ENCODE results near the gene KNOP1.
"Not testable (repeated sequence)": the region's sequence is repeated elsewhere in the genome, so short reads cannot be mapped to it uniquely, and the experiment has no call there.

KNOP1 gene

DNA sequence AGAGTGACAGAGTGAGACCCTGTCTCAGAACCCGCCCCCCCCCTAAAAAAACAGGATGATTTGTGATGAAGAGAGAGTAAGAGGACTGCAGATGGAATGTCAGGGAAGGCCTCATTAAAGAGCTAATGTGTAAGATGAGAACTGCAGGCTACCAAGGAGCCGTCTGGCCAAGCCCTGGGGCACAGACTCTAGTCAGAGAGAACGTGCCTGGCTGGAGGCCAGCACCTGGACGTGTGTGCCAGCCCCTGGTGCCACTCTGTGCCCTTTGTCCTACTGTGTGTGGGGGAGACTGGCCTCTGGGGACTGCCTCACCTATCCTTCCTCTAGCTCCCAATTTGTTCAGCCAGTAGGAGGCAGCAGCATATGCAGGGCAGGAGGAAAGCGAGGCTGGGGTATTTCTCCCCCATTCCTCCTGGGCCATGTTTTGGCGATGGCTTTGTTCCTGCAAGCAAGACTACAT, 37.1 kb downstream of the KNOP1 start:
- FAIRE-seq = no peak

DNA sequence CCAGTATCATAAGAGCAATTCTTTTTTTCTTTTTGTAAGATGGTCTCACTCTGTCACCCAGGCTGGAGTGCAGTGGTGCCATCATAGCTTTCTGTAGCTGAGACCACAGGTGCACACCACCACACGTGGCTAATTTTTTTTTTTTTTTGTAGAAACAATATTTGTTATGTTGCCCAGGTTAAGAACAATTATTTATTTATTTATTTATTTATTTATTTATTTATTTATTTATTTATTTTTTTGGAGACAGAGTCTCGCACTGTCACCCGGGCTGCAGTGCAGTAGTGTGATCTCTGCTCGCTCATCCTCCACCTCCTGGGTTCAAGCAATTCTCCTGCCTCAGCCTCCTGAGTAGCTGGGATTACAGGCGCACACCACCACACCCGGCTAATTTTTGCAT, 38.7 kb downstream of the KNOP1 start:
- not testable (repeated sequence) for FAIRE-seq

DNA sequence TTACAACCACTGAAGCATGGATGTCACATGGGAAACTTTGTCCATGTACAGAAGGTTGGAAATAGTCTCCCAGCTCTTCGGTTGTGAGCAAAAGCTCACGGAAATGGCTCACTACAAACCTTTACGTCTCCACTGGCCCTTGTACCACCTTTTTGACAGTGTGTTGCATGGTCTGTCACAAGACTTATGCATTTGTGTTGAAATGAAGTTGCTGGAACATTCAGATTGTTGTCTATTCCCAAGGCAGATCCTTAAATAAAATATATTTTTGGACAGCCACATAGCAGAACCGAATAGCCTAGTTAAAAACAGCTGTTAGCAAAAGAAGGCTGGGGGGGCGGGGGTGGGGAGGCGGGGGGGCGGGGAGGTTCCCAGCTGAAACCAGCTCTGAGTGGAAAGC, 39.2 kb downstream of the KNOP1 start:
- no peak for FAIRE-seq

DNA sequence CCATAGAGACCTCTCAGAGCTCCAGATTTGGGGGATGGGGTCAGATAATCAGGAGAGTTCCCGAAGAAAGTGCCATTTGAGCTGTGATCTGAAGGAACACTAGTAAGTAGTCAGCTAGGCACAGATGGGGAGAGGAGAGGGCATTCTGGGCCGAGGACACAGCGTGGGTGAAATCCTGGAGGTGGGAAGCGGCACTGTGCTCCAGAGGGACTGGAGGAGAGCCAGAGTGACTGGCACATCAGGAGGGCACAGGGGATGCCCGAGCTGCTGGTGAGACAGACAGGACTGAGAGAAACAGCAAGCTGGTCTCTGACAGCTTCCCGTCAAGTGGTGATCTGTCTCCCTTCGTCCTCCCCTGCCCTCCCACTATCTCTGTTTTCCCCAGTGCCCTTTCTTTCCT, 40.6 kb downstream of the KNOP1 start:
- no peak for FAIRE-seq

DNA sequence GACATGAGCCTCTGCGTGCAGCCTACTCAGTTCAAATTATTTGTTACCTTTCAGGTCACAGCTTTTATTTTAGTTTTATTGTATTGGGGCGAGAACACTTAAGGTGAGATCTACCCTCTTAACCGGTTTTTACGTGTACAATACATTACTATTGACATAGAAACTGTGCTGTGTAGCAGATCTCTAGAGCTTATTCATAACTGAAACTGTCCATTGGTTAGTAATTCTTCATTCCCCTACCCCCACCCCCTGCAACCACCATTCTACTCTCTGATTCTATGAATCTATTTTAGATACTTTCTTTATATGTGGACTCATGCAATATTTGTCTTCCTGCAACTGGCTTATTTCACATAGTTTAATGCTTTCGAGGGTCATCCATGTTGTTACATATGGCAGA, 43.5 kb downstream of the KNOP1 start:
- no peak for FAIRE-seq

DNA sequence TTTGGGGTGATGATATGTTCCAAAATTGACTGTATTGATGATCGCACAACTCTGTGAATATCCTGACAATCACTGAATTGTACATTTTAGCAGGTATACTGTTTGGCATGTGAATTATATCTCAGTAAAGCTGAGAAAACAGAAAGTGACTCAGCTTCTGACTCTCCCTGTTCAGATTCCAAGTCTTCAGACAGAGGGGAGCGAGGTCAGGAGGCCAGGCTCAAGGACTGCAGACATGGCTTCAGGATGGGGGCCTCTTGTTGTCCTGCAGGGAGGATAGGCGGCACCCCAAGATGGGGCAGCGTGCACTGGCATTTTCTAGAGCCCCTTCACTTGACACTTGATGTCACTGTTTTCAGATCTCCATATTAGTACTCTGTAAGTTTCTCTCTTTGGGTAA, 45.6 kb downstream of the KNOP1 start:
- no peak for FAIRE-seq

DNA sequence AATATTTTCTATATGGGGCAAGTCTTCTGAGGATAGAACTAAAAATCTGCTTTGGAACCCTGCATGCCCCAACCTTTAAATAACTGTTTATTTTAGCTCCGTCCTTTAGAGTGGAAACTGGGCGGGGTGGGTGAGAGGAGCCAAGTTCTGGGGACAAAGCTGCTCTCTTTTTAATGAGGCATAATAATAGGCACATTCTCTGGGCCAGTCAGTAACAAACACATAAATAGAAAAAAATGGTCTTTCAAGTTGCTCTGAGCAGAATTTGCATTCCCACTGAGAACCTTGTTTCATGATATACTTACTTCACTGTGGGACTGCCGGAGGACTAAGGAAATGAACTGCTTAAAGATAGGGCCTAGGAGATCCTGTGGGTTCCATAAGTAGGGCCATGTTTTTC, 51.5 kb downstream of the KNOP1 start:
- no peak for FAIRE-seq

DNA sequence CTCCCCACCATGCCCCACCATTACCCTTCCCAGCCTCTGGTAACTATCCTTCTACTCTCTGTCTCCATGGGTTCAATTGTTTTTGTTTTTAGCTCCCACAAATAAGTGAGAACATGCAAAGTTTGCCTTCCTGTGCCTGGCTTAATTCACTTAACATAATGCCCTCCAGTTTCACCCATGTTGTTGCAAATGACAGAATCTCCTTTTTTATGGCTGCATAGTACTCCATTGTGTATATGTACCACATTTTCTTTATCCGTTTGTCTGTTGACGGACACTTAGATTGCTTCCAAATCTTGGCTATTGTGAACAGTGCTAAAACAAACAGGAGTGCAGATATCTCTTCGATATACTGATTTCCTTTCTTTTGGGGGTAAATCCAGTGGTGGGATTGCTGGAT, 52.7 kb downstream of the KNOP1 start:
- FAIRE-seq = not testable (repeated sequence)

DNA sequence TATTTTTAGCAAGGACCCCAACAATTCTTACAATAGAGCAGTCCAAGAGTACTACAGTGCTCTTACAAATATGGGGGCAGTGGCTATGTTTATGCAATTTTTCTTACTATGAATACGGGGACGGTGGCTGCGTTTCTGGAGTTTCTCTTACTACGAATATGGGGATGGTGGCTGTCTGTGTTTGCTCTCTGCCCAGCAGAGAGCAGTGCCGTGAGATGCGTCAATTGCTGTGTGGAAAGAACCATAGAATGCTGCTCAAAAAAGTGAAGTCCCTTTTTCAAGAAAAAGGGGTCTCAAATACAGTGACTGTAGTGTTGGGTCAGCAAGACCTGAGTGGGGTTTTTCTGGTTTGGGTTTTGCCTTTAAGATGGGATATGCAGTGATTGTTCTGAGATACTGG, 53.9 kb downstream of the KNOP1 start:
- no peak for FAIRE-seq

DNA sequence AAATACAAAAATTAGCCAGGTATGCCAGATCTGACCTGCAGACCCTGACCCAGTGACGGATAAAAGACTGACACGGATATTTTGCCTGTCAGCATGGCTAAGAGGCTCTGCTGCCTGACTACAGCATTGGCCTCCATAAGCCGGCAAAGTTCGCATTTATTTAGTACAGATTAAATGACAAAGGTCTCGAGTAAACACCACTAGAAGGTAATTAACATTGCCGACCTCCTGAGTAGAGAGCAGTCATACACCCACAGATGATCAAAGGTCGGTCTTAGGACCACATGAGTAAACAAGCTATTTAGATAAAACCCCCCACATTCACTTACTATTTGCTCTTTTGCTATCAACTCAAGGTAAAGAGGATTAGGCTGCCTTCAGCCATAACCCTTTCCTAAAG, 55.7 kb downstream of the KNOP1 start:
- FAIRE-seq = no peak

DNA sequence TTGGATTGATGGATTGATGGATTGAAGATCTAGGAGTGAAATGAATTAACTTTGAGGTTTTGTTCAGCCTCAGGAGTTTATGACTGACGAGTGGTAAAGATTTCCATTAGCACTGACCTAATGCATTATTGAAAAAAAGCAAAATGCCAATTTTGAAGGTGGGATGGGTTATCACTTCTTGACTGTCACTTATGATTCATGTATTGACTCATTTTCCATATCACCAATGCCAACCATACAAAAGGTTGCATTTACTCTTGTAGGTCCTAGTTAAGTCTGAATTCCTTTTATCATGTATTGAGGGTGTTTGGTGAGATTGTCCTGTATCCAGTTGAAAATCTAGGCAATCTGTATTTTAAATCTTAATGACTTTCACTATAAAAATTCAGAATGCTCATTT, 57.6 kb downstream of the KNOP1 start:
- no peak for FAIRE-seq

DNA sequence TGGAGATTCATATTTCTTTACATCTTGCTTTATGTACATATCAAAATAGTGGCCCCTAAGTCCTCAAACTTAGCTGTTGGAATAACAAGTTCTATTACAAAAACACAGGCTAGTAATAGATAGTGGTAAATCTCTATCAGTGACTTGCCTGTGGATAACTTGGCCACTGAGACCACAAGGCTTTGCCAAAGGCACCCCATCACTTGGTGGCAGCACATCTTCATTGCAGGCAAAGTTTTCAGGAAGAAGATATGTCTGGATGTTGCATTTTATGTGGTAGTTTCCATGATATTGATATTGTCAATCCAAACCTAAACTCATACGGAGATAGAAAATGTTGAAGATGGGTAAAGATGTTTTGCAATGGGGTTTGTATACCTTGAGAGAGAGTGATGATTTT, 58.5 kb downstream of the KNOP1 start:
- FAIRE-seq = no peak

DNA sequence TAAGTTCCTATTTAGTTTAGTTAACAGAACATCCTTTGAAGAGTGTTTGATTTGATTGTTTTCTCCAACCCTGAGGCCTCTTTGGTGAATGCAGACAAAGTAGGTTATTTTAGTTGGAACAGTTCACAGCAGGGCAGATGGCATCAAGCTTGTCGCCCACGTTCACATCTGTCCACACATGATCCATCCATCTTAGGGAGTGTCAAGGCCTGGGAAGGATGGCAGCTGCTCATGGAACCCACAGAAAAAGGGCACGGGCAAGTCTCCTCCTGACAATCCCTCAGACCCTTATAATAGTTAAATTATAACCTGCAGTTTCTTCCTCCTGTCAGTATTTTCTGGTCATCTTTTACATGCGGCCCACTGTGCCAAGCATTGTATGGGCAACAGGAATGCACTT, 60.2 kb downstream of the KNOP1 start:
- no peak for FAIRE-seq

DNA sequence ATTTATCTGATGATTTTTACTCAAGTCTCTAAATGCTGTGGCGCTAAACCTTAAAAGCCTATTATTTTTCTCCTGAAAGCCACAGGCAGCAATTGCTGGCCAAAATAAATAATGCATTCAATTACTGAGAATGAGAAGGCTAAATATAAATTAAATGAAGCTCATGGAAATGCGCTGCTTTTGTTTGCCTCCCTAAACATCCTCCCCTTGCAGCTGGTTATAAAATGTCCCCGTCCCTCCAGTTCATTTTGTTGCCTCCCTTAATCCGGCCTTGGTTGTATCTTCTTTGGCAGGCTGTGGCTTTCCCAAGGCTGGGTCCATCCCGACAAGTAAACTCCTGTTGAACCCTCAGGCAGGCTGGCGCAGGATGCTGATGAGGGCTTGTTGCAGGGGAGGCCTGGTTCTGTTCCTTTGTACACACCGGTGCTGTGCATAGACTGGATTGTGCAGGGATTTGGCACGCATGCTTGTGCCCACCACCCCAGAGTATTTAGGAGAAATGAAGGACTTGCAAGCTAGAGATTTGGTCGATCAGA, 62.7 kb downstream of the KNOP1 start:
- no peak for FAIRE-seq

DNA sequence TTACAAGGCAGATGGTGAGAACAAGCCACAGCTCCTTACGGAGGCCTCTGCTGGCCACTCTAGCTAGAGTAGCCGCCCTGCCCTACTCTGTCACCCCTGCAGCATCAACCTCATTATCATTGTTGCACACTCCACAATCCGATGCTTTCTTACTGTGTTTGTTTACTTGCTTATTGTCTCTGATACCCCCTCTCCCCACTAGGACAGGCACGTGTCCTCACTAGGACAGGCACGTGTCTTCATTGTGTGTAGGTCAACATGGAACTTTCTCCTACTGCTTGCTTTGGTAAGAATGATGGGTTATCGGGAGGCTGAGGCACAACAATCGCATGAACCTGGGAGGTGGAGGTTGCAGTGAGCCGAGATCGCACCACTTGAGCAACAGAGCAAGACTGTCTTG, 63.9 kb downstream of the KNOP1 start:
- FAIRE-seq = no peak

All from endometrium (tissue), 2 donors.